Retina (tissue), 1 donor: ENCODE results near the gene AGRP.

Experiments used
- DNase-seq: peaks from one replicate; pipeline ENCODE4 v3.0.0-alpha.2; 2016

Gene AGRP

DNA sequence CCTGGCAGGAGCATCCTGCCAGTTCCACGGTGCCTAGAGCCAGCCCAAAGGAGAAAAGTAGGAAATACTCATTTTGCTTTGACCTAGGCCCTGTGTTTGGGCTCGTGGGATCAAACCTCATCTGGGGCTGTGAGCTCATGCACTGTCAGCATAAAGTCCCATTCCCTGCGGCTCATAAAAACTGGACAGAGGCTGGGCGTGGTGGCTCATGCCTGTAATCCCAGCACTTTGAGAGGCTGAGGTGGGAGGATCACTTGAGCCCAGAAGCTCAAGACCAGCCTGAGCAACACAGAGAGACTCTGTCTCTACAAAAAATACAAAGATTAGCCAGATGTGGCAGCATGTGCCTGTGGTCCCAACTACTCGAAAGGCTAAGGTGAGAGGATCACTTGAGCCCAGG lies 20.3 kb downstream of the AGRP start:
- no peak for DNase-seq

DNA sequence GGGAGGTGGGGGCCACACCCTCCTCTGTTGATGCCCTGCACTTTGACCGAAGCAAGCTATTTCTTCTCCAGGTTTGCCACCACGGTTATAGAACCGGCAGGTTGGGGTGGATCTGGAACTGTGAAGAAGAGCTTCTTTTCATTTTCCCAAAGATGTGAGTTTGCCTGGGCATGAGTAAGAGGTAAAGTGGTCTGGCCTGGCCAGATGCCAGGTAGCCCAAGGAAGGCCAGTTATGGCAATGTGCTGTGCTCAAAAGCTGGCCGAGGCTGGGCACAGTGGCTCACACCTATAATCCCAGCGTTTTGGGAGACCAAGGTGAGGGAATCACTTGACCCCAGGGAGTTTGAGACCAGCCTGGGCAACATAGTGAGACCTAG lies 21.1 kb downstream of the AGRP start:
- no peak for DNase-seq

DNA sequence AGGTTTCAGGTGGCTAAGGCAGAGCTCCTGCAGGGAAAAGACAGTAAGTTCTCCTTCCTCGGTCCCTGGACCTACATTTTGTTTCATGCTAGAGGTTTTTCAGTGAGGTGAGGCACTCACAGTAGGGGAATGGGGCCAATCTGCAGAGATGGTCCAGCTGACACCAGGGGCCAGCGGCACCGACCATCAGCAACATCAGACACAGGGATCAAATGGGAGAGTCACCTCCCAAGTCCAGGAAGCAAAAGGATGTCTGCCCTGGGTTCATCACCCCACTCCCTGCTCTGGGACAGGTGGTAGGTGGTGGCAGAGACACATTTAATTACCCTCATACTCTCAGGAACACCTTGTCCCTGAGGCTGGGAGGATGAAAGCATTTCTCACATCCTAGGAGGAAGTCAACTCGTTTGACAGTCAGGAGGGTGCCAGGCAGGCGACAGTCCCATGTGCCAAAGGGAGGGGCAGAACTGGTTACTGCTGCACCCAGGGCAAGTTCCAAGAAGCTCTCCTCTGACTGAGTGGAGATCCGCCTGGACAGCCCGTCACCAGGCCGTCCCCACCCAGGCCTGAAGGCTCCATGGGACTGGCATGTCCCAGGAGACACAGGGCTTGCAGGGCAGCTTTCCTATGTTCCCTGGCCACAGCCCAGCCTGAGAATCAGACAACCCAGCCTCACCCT lies 21.6 kb downstream of the AGRP start:
- no peak for DNase-seq

DNA sequence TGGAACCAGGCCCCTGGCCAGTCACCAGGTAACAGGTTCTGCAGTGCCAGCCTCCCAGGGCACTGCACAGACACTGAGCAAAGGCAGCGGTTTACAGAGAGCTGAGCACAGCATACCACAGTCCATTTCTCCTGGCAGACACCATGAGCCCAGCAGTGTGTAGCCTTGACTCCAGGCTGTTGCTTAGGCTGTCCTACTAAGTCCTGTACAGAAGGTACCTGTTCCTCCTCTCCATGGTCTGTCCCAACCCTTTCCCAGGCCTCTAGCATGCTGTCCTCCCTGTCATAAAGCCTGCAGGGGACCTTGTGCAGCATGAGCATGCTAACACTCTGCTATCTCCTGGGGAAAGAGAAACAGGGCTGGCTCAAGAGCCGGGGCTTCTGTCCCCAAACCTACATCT lies 22.4 kb downstream of the AGRP start:
- DNase-seq = no peak

DNA sequence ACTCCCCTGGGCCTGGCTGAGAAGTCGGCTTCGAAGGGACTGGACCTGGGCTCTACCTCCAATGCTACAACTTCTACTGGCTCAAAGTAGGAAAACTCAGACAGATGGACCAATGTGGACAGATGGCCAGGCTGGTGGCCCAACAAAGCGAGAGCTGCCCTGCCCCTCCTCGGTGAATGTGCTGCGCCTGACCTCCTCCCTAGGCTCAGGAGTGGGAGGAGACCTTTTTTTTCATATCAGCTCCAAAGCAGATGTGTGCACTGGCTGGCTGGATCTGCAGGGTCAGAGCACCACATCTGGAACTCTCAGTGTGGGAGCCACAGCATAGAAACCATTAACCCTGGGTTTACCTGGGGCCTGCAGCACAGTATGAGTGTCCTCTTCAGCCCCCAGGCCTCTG lies 23.2 kb downstream of the AGRP start:
- no peak for DNase-seq

DNA sequence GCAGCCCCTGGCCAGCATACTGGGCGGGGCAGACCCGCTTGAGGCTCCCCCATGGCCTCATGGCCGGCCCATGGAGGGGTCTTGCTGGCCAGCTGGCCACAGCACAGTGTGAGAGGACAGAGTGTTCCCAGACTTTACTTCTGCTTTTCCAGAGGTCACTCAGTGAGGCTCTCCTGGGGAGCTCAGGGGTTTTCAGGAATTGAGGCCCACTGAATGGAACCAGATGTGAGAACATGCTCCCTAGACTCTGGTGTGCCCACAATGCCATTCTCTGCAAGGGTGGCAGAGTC lies 23.5 kb downstream of the AGRP start:
- no peak for DNase-seq

DNA sequence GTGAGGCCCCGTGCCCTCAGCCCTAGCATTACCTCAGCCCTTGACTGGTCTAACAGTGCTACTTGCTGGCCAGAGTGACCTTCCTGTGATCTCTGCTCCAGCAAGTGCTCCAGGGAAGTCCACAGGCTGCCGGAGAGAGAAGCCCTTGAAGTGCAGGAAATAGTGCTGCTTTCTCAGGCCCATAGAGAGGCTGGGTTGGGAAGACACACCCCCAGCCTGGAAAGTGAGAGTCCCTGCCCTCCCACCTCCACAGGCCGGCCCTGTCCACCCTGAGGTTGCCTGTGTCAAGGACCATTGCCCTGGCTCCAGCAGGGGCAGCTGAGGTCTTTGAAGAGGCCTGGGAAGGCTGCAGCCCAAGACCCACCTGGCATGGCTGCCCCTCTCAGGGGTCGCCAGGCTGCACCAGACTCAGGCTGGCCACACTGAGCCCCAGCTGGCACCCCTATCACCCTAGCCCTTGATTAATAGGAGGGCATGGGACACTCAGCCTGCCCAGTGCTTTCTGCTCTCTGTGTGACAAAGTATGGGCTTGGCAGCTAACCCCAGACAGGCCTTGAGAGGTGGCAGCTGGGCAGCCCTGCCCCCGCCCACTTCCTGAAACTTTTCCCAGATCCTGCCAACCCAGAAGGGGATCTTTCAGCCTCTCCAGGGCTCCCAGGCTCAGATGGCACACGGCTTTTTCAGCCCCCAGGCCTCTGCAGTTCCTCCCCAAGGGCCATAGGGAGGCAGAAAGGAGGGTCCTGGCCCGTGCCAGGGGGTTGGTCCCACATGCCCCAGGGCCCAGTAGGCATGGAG lies 24.1 kb downstream of the AGRP start:
- DNase-seq = no peak

DNA sequence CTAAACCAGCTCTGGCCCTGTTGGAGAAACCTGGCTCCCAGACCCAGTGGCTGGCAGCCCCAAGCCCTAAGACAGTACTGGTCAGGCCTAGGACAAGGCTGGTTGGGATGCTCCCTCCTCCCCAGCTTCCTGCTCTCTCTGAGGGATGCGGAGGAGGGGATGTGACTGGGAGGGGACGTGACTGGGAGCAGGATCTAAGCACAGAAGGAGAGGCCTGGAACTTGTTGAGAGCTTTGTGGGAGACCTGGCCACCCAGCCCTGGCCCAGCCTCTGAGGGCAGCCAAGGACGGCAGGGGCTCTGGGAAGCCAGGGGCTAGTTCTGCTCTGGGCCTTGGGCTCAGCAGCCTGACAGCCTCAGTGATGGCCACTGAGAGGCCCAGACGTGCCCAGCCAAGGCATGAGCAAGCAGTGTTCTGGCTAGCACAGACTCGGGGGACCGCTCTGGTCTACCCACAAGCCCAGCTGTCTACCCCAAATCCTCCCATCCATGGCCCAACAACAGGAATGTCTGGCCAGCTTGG lies 25.2 kb downstream of the AGRP start:
- no peak for DNase-seq

DNA sequence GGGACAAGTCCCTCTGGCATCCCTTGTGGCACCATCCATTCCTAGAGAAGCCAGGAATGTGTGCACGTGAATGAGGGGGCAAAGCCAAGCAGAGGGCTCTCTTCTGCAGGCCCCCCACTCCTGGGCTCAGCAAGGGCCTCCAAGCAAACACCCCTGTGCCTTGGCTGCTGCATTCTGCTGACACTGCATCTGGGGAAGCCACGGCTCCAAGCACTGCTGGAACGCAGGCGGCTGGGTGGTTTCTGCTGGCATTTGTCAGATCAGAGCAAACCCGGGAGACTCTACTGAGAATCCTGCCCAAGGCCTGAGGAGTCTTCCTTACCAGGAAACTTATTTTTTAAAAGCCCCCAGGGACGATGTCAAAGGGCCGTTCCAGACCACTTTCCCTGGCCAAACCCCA lies 25.7 kb downstream of the AGRP start:
- no peak for DNase-seq

DNA sequence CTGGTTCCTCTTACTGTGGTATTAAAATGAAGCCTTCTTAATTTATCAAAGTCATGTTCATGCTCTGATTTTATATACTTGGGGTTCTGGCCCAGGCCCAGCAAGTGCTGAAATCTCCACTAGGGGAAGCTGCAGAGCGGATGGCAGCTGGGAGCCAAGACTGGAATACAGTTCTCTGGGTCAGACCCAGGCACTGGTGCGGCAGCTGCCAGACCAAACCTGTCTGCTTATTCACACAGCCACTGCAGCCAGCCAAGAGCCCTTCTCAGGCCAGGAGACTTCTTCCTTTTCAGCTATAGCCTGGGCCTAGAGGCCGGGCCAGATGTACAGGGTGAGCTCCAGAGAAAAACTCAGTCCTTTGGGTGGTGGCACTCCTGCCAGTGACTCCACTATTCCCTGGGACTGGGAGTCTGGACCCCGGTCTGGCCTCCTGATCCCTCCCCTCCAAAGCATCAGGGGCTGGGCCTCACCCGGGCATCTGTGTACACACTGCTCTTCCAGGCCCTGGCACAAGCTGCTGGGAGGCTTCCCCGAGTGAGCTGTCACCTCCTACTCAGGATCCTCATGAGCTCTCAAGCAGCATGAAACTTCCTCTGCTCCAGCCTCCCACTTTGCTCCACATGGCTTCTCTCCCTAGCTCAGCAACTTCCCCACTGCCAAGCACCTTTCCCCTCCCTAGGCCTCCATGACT lies 26.8 kb downstream of the AGRP start:
- DNase-seq = no peak

DNA sequence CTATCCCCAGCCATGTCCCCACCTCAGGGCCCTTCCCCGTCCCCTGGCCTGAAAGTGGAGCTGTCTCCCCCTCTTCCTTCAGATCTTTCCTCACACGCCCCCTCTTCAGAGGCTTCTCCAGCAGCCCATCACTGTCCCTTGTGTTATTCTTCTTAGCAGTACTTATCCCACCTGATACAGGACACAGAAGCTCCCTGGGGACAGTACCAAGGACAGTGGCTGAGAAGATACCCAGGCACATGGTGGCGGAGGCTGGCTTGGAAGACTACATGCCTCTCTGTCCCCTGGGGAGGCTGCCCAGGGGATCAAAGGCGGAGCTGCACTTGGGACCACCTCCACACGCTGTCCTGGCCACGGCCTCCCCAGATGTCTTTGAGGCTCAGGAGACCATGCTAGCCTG lies 28.5 kb downstream of the AGRP start:
- no peak for DNase-seq

DNA sequence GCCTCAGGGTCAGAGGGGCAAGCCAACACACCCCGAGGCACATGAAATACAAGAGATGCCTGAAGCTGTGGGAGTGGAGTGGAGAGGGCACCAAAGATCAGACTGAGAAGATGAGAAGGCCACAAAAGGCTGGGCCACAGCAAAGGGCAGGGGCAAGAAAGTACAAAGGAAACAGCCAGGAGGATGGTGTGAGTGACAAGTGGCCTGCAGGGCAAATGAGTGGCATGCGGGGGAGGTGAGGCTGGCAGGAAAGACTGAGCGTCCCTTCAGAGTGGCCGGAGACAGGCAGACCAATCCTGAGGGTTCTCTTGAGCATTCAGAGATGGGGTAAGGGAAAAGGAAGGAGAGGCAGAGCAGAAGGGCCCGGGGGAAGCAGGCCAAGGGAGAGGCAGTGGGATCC lies 29.2 kb downstream of the AGRP start:
- no peak for DNase-seq

DNA sequence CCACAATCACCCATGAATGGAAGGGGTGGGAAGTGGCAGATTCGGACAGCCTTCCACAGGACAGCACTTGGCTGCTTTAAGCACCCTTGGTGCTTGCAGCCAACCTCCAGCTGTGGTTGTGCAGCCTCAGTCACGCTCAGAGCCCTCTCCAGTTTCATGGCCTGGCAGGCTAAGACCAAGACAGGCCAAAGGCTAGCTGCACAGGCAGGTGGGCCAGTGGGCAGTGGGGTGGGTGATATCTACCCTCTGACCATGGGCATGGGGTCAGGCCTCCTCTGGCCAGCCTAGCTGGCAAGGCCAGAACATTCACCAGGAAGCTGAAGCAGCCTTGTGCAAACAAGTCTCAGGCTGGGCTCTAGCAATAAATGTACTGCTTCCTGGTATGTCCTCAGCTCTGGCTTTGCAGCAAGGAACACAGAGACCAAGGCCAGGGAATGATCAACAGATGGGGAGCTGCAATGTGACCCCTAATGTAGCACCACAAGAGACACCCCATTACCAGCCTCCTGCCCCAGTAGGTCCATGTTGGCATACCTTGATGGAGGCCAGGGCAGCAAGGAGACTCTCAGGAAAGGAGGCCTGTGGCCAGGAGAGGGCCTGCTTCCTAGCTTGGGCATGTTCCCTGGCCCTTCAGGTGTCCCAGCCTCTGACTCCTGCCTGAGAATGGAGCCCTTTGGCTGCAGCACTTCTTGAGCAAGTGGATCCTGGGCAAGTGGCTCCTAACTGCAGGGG lies 31.5 kb downstream of the AGRP start:
- no peak for DNase-seq

DNA sequence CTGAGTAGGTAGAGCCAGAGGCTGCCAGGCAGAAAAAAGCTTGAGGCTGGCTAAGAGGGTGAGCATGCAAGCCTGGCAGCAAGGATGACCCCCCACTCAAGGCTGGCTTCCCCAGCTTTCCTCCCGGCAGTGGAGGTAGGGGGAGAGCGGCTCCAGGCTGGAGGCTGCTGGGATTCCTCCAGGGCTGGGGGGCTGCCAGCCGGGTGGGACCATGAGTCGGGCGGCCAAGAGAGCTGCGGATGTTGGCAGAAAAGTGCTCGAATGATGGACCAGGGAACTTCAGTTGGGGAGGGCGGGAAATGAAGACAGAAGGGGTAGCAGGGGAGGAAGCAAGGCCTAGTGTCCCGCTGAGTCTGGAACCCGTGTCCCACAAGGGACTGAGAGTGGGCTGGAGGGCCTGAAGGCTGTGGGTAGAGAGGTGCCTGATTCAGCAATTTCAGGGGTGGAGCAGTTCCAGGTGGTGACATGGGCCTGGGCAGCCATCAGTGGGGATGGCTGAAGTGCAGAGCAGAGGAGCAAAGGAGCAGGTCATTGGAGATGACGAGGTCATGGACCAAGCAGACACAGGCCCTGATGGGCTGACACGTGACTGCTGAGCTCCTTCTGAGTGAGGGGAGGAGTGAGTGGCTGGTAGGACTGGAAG lies 32.2 kb downstream of the AGRP start:
- no peak for DNase-seq

DNA sequence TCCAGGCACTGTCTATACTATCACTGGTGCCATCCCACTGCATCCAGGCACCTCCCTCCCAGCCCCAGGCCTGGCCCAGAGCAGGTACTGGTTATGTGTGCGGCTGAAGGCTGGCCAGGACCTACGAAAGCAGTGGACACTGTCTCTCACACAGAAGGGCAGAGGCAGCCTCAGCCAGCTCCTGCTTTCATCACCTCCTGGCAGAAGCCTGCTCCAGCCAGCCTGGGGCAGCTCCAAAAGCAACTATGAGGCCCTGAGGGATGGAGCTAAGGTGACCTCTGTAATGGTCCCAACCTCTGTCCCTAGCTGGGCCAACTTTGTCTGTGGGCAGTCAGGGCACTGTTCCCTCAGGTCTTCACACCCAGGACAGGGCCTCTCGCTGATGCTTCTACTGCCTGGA lies 33.6 kb downstream of the AGRP start:
- DNase-seq = no peak

DNA sequence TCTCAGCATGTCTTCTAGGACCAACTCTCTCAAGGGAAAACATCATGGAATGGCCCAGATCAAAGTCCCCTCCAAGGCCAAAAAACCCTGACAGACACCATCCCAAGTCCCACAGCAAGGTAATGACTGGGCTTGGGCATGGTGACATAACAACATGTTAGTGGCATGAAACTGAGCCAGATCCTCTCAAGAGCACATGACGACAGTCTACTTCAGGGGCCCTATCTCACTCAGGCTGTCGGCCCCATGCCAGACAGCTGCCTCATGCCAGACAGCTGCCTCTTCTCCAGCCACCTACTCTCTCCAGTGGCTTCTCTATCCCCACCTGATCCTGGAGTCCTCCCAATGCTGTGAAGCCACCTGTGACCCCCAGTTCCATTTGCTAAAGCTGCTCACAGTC lies 34.0 kb downstream of the AGRP start:
- no peak for DNase-seq

DNA sequence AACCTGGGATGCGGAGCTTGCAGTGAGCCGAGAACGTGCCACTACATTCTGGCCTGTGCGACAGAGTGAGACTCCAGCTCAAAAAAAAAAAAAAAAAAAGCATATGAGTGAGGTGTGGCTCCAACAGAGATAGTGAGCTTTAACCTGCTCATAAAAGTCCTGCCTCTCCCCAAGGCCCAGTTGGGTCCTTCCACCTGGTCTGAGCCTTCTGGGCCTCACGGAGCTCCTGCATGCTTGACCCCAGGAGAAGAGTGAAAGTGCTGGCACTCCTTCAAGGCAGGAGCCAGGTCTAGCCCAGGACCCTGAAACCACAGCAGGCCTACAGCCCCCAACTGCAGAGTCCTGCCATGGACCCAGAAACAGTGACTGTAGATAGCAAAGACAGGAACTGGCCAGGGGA lies 34.8 kb downstream of the AGRP start:
- no peak for DNase-seq

DNA sequence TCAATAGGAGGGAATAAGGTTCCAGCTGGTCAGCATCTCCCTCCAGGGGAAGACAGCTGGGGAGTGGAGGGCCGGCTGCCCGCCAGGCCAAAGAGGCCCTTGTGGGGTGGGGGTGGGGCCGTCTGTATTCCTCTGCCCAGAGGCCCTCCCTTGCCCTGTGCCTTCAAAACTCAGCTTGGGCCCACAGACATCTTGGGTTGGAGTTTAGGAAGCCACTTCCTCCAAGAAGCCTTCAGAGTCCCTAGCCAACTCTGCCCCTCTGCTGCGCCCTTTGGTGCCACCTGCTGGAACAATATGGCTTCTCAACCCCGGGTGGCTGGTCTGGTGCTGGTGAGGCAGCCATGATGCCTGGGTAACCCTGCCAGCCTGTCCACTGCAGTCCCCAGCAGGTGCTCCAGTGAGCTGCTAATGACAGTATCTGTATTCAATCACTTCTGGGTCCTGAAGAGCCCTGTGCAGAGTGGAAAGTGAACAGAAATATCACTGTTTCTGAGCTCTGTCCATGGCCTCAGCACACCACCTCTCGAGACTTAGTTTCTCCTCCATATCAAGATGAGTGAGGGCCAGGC lies 35.8 kb downstream of the AGRP start:
- peak; percentile 26 for DNase-seq

DNA sequence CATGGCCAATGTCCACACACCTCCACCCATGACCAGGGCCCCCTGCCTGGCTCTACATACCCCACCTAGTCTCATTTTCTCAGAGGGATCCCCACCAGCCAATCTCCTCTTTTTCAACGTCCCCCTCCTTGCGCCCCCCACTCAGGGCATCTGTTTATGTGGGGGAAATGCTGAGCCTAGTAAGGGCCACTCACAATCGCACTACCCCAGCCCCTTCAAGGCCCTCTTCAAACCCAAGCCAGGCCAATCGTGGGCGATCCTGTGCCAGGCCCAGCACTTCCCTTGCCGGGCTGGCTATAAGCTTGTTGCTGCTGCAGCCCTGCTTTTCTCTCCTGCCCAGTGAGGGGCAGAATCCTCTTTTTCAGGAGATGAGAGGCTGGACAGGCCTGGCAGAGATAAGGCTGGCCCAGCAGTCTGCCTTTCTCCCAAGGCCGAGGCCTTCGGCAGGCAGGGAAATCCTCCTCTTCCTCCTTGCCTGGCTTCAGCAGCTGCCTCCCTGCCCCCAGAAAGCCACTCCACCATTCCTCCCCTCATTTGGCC lies 36.3 kb downstream of the AGRP start:
- DNase-seq = no peak

DNA sequence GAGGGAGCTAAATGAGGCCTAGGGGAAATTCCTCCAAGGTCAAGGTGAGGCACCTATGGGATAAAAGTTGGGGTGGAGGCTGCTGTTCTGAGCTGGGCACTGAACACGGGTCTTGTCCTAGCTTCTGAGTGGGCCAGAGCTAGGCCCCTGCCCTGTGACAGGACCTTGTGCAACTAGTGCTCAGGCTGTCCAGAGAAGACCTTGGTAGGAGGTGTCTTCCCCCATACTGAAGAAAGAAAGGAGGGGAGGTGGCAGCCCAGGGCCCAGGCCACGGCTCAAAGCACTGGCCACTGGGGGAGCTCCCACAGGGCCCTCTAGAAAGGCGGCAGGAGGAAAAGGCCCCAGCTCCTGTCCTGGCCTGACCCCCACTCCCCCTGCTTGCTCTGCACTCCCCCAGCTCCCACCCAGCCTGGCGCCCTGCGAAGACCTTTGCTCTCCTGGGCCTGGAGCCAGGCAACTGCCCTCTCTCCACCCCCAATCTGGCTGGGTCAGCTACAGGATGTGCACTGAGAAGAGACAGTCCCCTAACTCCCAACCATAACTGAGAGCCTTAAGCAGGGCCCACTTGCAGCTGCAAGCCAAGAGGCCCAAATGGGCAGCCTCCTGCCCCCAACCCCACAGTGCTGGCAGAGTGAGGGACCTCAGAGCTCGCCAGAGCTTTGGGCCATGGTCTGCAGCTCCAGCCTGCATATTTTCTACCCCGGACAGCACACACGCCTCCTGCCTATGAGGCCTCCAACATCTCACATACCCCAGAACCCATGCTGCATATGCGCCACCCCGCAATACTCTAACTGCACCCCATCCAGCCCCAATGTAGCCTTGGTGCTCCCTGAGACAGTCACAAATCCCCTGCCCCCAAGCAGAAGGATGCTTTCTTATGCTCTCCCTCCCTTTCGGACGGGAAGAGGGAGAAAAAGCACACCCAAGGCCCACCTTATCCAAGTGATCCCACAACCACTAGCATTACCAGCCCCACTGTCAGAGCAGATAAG lies 37.1 kb downstream of the AGRP start:
- DNase-seq = no peak

DNA sequence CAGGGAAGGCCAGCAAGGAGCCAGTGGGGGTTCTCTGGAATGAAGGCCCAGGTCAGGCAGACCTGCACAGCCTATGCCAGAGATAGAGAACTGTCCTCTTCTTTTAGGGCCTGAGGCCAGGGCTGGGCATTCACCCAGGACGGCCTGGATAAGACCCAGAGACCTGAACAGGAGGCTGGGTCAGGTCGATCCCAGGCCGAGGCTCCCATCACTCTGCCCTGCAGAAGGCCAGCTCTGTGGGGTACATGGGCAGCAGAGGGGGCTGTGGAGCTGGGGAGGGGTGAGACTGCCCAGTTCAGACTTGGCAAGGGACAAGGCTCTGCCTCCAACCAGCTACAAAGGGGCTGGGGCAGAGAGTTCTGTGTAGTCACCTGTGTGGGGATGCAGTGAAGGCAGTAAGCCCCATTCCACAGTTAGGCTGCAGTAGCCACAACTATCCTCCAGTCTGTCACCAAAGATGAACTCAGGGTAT lies 37.9 kb downstream of the AGRP start:
- no peak for DNase-seq
